Endothelial cell of umbilical vein (primary cell): Measurements from ENCODE around the gene SRD5A1. TPM values are rescaled to one million over a fixed set of nuclear protein-coding genes. Genes with fewer than 3 reads are reported as not detected.

ENCODE experiments used
- BruUV-seq: library from RNA; stranded (reverse); fragments of 400-500 nt; replicated peaks from 2 replicates; lab custom pipeline; 2021; lab: Mats Ljungman, UMichigan
- CTCF ChIA-PET: fragments of 300-600, 350-600 bp; sonication (Branson Sonifier 250); formaldehyde crosslinking; loops from one replicate; lab custom pipeline; 2021; ENCODE audit warnings: antibody characterized with exemption, inconsistent platforms; lab: Charles Lee
- POLR2A ChIA-PET: fragments of 300-600, 350-600 bp; sonication (Branson Sonifier 250); formaldehyde crosslinking; loops from one replicate; lab custom pipeline; 2021; ENCODE audit warnings: antibody characterized with exemption, inconsistent platforms; lab: Charles Lee
- DNase-seq: peaks from one replicate; pipeline ENCODE4 v3.0.0-alpha.2; 2011; ENCODE audit warnings: low read depth, low spot score
- FAIRE-seq: peaks from 2 replicates; lab custom pipeline; 2011; peaks lifted over from hg19 to GRCh38; lab: Jason Lieb, UNC
- H2AFZ ChIP-seq: 2 replicates; pipeline ENCODE4 v1.6.0; 2012; ENCODE audit warnings: low read depth, low read length, control low read depth, inconsistent platforms
- H3K27ac ChIP-seq: 2 replicates; pipeline ENCODE4 v1.5.1; 2011; ENCODE audit warnings: low read depth, mild to moderate bottlenecking, control low read depth, low read length, moderate library complexity; ENCODE audit not compliant: insufficient read depth
- H3K27me3 ChIP-seq, 2 experiments: 2 replicates each; pipeline versions ENCODE4 v1.6.0 to v1.6.1; 2011; ENCODE audit warnings: low read length in 2 of 2, mixed read lengths in 1 of 2; ENCODE audit not compliant: control insufficient read depth in 2 of 2, insufficient read depth in 2 of 2
- H3K36me3 ChIP-seq, 2 experiments: 2 replicates in 1 of 2; 3 replicates in 1 of 2; pipeline ENCODE4 v1.5.1; 2011; ENCODE audit warnings: low read length in 2 of 2, mild to moderate bottlenecking in 1 of 2, moderate library complexity in 1 of 2; ENCODE audit not compliant: control insufficient read depth in 2 of 2, insufficient read depth in 2 of 2; ENCODE audit errors: extremely low read depth in 1 of 2
- H3K4me1 ChIP-seq: 3 replicates; pipeline ENCODE4 v1.5.1; 2011; ENCODE audit warnings: mild to moderate bottlenecking, low read length; ENCODE audit not compliant: control insufficient read depth, insufficient read depth; ENCODE audit errors: extremely low read depth
- H3K4me2 ChIP-seq: 2 replicates; pipeline ENCODE4 v1.6.1; 2011; ENCODE audit warnings: low read length, control low read depth, mixed read lengths; ENCODE audit not compliant: insufficient read depth
- H3K4me3 ChIP-seq, 3 experiments: fragments of 200-600 bp in 1 of 3; sonication (generic), shearing (Covaris generic) in 1 of 3; replicated peaks in 1 of 3; 2 replicates each; pipeline ENCODE4 v1.5.1; 2011 to 2016; ENCODE audit warnings: control low read depth in 3 of 3, low read length in 3 of 3, mild to moderate bottlenecking in 2 of 3, inconsistent platforms in 1 of 3, low read depth in 1 of 3, moderate library complexity in 1 of 3; ENCODE audit not compliant: insufficient read depth in 1 of 3
- H3K79me2 ChIP-seq: 2 replicates; pipeline ENCODE4 v1.6.0; 2012; ENCODE audit warnings: low read length, inconsistent platforms; ENCODE audit not compliant: control insufficient read depth, insufficient read depth
- H3K9ac ChIP-seq: replicated peaks from 2 replicates; pipeline ENCODE3; 2011; ENCODE audit warnings: low read length, control low read depth; ENCODE audit not compliant: insufficient read depth; ENCODE audit errors: extremely low read depth
- H3K9me1 ChIP-seq: replicated peaks from 3 replicates; pipeline ENCODE4 v1.6.0; 2011; ENCODE audit warnings: mild to moderate bottlenecking, low read length; ENCODE audit not compliant: control insufficient read depth, insufficient read depth; ENCODE audit errors: extremely low read depth
- H3K9me3 ChIP-seq: replicated peaks from 2 replicates; pipeline ENCODE4 v1.5.1; 2012; ENCODE audit warnings: low read length, inconsistent platforms; ENCODE audit not compliant: control insufficient read depth, insufficient read depth
- H4K20me1 ChIP-seq: replicated peaks from 2 replicates; pipeline ENCODE3; 2011; ENCODE audit warnings: mild to moderate bottlenecking, low read length; ENCODE audit not compliant: control insufficient read depth, insufficient read depth; ENCODE audit errors: extremely low read depth
- CTCF ChIP-seq, 2 donors: IDR thresholded peaks; 1 replicate in 1 of 2; 2 replicates in 1 of 2; pipeline ENCODE4 v1.5.1; 2011; ENCODE audit warnings: low read length in 2 of 2, mild to moderate bottlenecking in 2 of 2, moderate library complexity in 2 of 2, control low read depth in 1 of 2, inconsistent platforms in 1 of 2, low read depth in 1 of 2; ENCODE audit not compliant: insufficient read depth in 1 of 2; ENCODE audit errors: extremely low read depth in 1 of 2
- EZH2 ChIP-seq: IDR thresholded peaks from 2 replicates; pipeline ENCODE4 v1.6.1; 2012; ENCODE audit warnings: borderline replicate concordance, low read depth, mild to moderate bottlenecking, moderate library complexity, low read length, inconsistent platforms; ENCODE audit not compliant: severe bottlenecking
- FOS ChIP-seq: IDR thresholded peaks from 2 replicates; pipeline ENCODE4 v1.6.1; 2011; ENCODE audit warnings: mild to moderate bottlenecking, low read length, moderate library complexity, borderline replicate concordance; ENCODE audit not compliant: insufficient read depth
- GATA2 ChIP-seq: IDR thresholded peaks from 2 replicates; pipeline ENCODE4 v1.7.0; 2011; ENCODE audit warnings: low read depth, mild to moderate bottlenecking, moderate library complexity, mixed read lengths, low read length; ENCODE audit not compliant: insufficient read length, insufficient read depth
- JUN ChIP-seq: IDR thresholded peaks from 2 replicates; pipeline ENCODE4 v1.6.1; 2011; ENCODE audit warnings: borderline replicate concordance, low read depth; ENCODE audit not compliant: insufficient read length, insufficient read depth
- MAX ChIP-seq: IDR thresholded peaks from 2 replicates; pipeline ENCODE4 v1.6.1; 2011; ENCODE audit not compliant: insufficient read depth, insufficient read length
- MYC ChIP-seq: IDR thresholded peaks from one replicate; pipeline ENCODE4 v1.6.1; 2011; ENCODE audit warnings: mild to moderate bottlenecking, low read depth, low read length
- POLR2A ChIP-seq: IDR thresholded peaks from 2 replicates; pipeline ENCODE4 v1.6.1; 2012; ENCODE audit warnings: low read depth, mild to moderate bottlenecking, control low read depth, low read length
- POLR2AphosphoS5 ChIP-seq: IDR thresholded peaks from 2 replicates; pipeline ENCODE4 v1.6.1; 2012; ENCODE audit warnings: low read depth, mild to moderate bottlenecking, control low read depth, low read length, moderate library complexity; ENCODE audit not compliant: insufficient read depth
- dilution Hi-C: fragments of 300-500 bp; cut with MboI; formaldehyde crosslinking; loops from one replicate; pipeline ENCODE4 v1.15.0; 2019; ENCODE audit warnings: low sequenced_read_pairs; ENCODE audit not compliant: extremely low pct_ligation_motif_present
- intact Hi-C: fragments of 100-400 bp; cut with micrococcal nuclease; formaldehyde crosslinking; loops from one replicate; pipeline ENCODE4 v1.10.0; 2022
- polyA plus RNA-seq, 4 experiments: library from polyadenylated mRNA; depleted of rRNA in 3 of 4; stranded (reverse) in 3 of 4; unstranded in 1 of 4; fragments of >200 nt; gene quantifications; 2 replicates each; pipeline versions ENCODE4 v1.2.1 to v1.2.3, GENCODE V29; 2011 to 2012; ENCODE audit warnings: missing spikeins in 1 of 4
- total RNA-seq: library from RNA; stranded (reverse); gene quantifications from 2 replicates; pipeline ENCODE4 v1.2.3, GENCODE V29; 2021

Gene SRD5A1
- total and polyA plus RNA-seq, 2 donors (not counting 3 experiments of a cell fraction or from before 2014, with no cell fraction given) = 11.6 to 14.8 TPM

- Histone ChIP-seq H3K79me2 (peaks cover 5% of the 10 kb centered on the region), H2AFZ (no peak overlapping the region), H3K27me3 (no peaks in the 10 kb centered on the region), H3K27ac (no peak overlapping the region), H3K9me3 (no peaks in the 10 kb centered on the region), H3K36me3 (peaks cover 0 to 2% of the 10 kb centered on the region in 2 experiments), H4K20me1 (no peaks in the 10 kb centered on the region), H3K9ac (no peak overlapping the region), H3K4me3 (no peak overlapping the region), H3K4me1 (no peaks in the 10 kb centered on the region), H3K4me2 (no peak overlapping the region), H3K9me1 (no peaks in the 10 kb centered on the region)
- POLR2A ChIA-PET = no interaction called here
- dilution Hi-C loops (loop anchor here (25.0 kb wide), 1 partner anchor 95 kb away; no protein-coding TSS in a partner anchor), intact Hi-C loops (no loop called here)
- no peak for FAIRE-seq
- CTCF ChIA-PET = no interaction called here
- BruUV-seq = no TSS peak
- TF ChIP-seq MAX (no peak), FOS (no peak), EZH2 (no peak), JUN (no peak), MYC (no peak), CTCF (IDR thresholded peaks at IDR 0.05; ENCODE audit: extremely low read depth in 1 of 2, insufficient read depth in 1 of 2, low read depth in 1 of 2, low read length in 2 of 2) (no peak), POLR2A (no peak), GATA2 (no peak), POLR2AphosphoS5 (no peak)
- DNase-seq = no peak
Observed at GRCh38 chr5:6642655-6643054, 9.4 kb downstream of the SRD5A1 start.
